Measurements from ENCODE around the gene FLNB.

Gene FLNB

GRCh38 chr3:58170376-58170775, 162.2 kb downstream of the FLNB start:
- Histone ChIP-seq H3K27ac (ENCODE audit: extremely low read depth, low read depth, low read length) (no peak overlapping the region), H3K4me1 (ENCODE audit: control insufficient read depth, insufficient read depth, low read length) (no peaks in the 10 kb centered on the region), H3K4me3 (ENCODE audit: low read depth, low read length) (no peak overlapping the region), H3K9me3 (ENCODE audit: control insufficient read depth, insufficient read depth, low read depth, low read length) (no peaks in the 10 kb centered on the region), H3K36me3 (ENCODE audit: control insufficient read depth in 2 of 2, insufficient read depth in 1 of 2, low read length in 2 of 2) (peaks cover 0 to 51% of the 10 kb centered on the region in 2 experiments; a peak in 1 of 3 replicates)
- CTCF ChIA-PET, result no interaction called here
- TF ChIP-seq ZNF518A (tag by site-specific recombination; conservative IDR thresholded peaks at IDR 0.05; ENCODE audit: low read depth), result no peak
- TF ChIP-seq ZNF624 (tag by site-specific recombination; IDR thresholded peaks at IDR 0.05), result no peak
- TF ChIP-seq MYNN (tag by site-specific recombination; IDR thresholded peaks at IDR 0.05; ENCODE audit: borderline replicate concordance), result no peak
- no peak for TF ChIP-seq ZNF664 (tag by site-specific recombination; IDR thresholded peaks at IDR 0.05)
- no peak for TF ChIP-seq PRDM6 (tag by site-specific recombination; IDR thresholded peaks at IDR 0.05)
- TF ChIP-seq, protein P1, sequence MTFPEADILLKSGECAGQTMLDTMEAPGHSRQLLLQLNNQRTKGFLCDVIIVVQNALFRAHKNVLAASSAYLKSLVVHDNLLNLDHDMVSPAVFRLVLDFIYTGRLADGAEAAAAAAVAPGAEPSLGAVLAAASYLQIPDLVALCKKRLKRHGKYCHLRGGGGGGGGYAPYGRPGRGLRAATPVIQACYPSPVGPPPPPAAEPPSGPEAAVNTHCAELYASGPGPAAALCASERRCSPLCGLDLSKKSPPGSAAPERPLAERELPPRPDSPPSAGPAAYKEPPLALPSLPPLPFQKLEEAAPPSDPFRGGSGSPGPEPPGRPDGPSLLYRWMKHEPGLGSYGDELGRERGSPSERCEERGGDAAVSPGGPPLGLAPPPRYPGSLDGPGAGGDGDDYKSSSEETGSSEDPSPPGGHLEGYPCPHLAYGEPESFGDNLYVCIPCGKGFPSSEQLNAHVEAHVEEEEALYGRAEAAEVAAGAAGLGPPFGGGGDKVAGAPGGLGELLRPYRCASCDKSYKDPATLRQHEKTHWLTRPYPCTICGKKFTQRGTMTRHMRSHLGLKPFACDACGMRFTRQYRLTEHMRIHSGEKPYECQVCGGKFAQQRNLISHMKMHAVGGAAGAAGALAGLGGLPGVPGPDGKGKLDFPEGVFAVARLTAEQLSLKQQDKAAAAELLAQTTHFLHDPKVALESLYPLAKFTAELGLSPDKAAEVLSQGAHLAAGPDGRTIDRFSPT (tag by site-specific recombination; IDR thresholded peaks at IDR 0.05), result no peak
- TF ChIP-seq, protein P2, sequence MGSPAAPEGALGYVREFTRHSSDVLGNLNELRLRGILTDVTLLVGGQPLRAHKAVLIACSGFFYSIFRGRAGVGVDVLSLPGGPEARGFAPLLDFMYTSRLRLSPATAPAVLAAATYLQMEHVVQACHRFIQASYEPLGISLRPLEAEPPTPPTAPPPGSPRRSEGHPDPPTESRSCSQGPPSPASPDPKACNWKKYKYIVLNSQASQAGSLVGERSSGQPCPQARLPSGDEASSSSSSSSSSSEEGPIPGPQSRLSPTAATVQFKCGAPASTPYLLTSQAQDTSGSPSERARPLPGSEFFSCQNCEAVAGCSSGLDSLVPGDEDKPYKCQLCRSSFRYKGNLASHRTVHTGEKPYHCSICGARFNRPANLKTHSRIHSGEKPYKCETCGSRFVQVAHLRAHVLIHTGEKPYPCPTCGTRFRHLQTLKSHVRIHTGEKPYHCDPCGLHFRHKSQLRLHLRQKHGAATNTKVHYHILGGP (tag by site-specific recombination; IDR thresholded peaks at IDR 0.05), result no peak
- TF ChIP-seq PRDM4 (tag by site-specific recombination; IDR thresholded peaks at IDR 0.05), result no peak
- no peak for TF ChIP-seq SP7 (tag by site-specific recombination; IDR thresholded peaks at IDR 0.05)
- no peak for TF ChIP-seq ZNF155 (tag by site-specific recombination; IDR thresholded peaks at IDR 0.05)
- no peak for TF ChIP-seq AEBP2 (tag by site-specific recombination; IDR thresholded peaks at IDR 0.05; ENCODE audit: borderline replicate concordance)
- no peak for TF ChIP-seq ZNF623 (tag by site-specific recombination; IDR thresholded peaks at IDR 0.05)
- no peak for TF ChIP-seq ZNF677 (tag by site-specific recombination; IDR thresholded peaks at IDR 0.05)
- POLR2A ChIA-PET, result no interaction called here

Data from HEK293 (cell line).